Esophagus muscularis mucosa (tissue), 4 donors: ENCODE data around the gene RPL18. TPM values are rescaled to one million over a fixed set of nuclear protein-coding genes. Genes with fewer than 3 reads are reported as not detected.

ENCODE experiments used
- DNase-seq: peaks from one replicate; pipeline ENCODE4 v3.0.0-alpha.2; 2017; ENCODE audit errors: extremely low spot score
- H3K27ac ChIP-seq, 4 donors: fragments of 200-600 bp; sonication (generic); replicated peaks in 1 of 4; 1 replicate in 3 of 4; 2 replicates in 1 of 4; pipeline ENCODE4 v1.5.1; 2016 to 2019; ENCODE audit warnings: mild to moderate bottlenecking in 1 of 4
- H3K27me3 ChIP-seq, 4 donors: fragments of 200-600 bp; sonication (generic); one replicate each; pipeline versions ENCODE4 v1.5.1 to v1.6.0; 2016 to 2019
- H3K36me3 ChIP-seq, 4 donors: fragments of 200-600 bp; sonication (generic); one replicate each; pipeline ENCODE4 v1.5.1; 2016 to 2019
- H3K4me1 ChIP-seq, 4 donors: fragments of 200-600 bp; sonication (generic); one replicate each; pipeline ENCODE4 v1.5.1; 2016 to 2019
- H3K4me3 ChIP-seq, 4 donors: fragments of 200-600 bp; sonication (generic); 1 replicate in 2 of 4; 2 replicates in 2 of 4; pipeline ENCODE4 v1.5.1; 2016 to 2019; ENCODE audit warnings: mild to moderate bottlenecking in 4 of 4, moderate library complexity in 1 of 4
- H3K9me3 ChIP-seq, 4 donors: fragments of 200-600 bp; sonication (generic); 1 replicate in 3 of 4; 2 replicates in 1 of 4; pipeline ENCODE4 v1.5.1; 2016 to 2019
- CTCF ChIP-seq, 3 experiments: fragments of 200-600 bp in 2 of 3; fragments of 450-650 bp in 1 of 3; sonication (generic) in 2 of 3; IDR thresholded peaks; one replicate each; pipeline ENCODE4 v1.5.1; 2017 to 2019; ENCODE audit warnings: antibody characterized with exemption in 3 of 3, mild to moderate bottlenecking in 2 of 3, moderate library complexity in 1 of 3
- EP300 ChIP-seq: sonication (generic); formaldehyde crosslinking; IDR thresholded peaks from one replicate; pipeline ENCODE4 v1.6.1; 2017; ENCODE audit warnings: antibody characterized with exemption
- POLR2A ChIP-seq: fragments of 450-650 bp; IDR thresholded peaks from one replicate; pipeline ENCODE4 v1.6.1; 2017; ENCODE audit warnings: antibody characterized with exemption, moderate library complexity, mild to moderate bottlenecking, low read depth
- POLR2AphosphoS5 ChIP-seq, 2 donors: sonication (generic); formaldehyde crosslinking; IDR thresholded peaks; one replicate each; pipeline ENCODE4 v1.6.1; 2017; ENCODE audit warnings: antibody characterized with exemption in 2 of 2
- WGBS: methylation state at CpG from one replicate; pipeline ENCODE4 v1.1.5; 2018; 5-methylcytosine and 5-hydroxymethylcytosine counted together
- intact Hi-C: fragments of 100-400 bp; cut with DNase I; formaldehyde crosslinking; loops from one replicate; pipeline ENCODE4 v1.15.1; 2023
- total RNA-seq, 4 donors: library from RNA; depleted of rRNA; stranded (reverse); fragments of >200 nt; gene quantifications; one replicate each; pipeline versions ENCODE4 v1.1.0 to v1.2.1, GENCODE V29; 2016

The RPL18 gene
- total RNA-seq, 4 donors from 2014 or later = 1,298 to 2,105 (median 1,742) TPM

DNA sequence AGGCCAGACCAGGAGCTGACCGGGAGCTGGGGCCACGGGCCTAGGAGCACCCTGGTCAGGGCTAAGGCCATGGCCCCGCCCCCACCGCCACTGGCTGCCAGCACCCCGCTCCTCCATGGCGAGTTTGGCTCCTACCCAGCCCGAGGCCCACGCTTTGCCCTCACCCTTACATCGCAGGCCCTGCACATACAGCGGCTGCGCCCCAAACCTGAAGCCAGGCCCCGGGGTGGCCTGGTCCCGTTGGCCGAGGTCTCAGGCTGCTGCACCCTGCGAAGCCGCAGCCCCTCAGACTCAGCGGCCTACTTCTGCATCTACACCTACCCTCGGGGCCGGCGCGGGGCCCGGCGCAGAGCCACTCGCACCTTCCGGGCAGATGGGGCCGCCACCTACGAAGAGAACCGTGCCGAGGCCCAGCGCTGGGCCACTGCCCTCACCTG is 6.9 kb upstream of the RPL18 start:
- peak overlapping the region in 2 of 4 donors; percentile 77 to 80 for H3K27ac ChIP-seq
- H3K36me3 ChIP-seq = peaks cover 0 to 51% (median 22%) of the 10 kb centered on the region in 4 donors
- H3K9me3 ChIP-seq = no peaks in the 10 kb centered on the region
- no peak overlapping the region for H3K4me3 ChIP-seq
- 94% methylated on average over 17 of the region's 30 CpGs for WGBS
- TF ChIP-seq EP300 = no peak
- no peak for TF ChIP-seq POLR2A
- no peak for TF ChIP-seq CTCF (IDR thresholded peaks at IDR 0.05)
- no peak for TF ChIP-seq POLR2AphosphoS5 (IDR thresholded peaks at IDR 0.05)
- intact Hi-C loops = no loop called here
- H3K27me3 ChIP-seq = no peaks in the 10 kb centered on the region
- no peak for DNase-seq
- H3K4me1 ChIP-seq = peaks cover 38 to 69% (median 62%) of the 10 kb centered on the region in 4 donors

DNA sequence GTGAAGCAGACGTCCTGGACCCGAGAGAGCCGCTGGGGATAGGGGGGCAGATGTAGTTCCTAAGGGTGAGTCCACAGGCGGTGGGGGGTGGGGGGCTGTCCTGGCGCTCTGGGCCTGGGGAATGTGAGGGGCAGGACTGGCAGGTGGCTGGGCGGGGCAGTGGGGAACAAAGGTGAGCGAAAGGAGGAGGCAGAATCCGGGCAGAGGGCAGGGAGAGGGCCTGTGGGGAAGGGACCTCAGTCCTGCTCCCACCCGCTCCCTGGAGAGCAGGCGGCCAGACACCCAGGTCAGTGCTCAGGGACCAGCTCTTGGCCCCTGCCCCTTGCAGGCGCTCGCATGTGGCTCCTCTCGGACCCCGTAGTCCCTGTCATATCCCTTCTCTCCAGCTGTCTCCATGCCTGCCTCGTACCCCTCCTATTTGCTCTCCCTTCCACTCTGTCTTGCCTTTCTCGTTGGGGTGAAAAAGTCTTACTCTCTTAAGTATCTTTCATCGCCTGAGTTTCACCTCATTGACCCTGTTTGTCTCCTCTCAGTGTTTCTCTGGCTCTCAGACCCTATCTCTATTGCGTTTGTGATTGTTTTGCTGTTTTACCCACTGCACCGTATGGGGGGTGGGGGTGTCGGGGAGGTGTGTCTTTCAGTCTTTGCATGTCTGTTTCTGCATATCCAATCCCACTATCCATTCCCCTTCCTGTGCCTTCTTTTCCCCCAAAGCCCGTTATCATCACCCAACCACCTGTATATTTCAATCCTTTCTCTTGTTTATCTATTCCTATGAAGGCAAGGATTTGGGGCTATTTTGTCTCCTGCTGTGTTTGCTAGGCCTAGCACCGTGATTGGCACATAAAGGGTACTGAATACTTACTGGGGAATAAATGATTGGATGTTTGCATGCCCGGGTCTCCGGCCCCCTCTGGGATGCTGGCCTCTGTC is 6.1 kb upstream of the RPL18 start:
- Histone ChIP-seq H3K4me1 (peaks cover 32 to 68% (median 59%) of the 10 kb centered on the region in 4 donors), H3K4me3 (peak overlapping the region; percentile 54 to 69 (median 57)), H3K27me3 (no peaks in the 10 kb centered on the region), H3K9me3 (no peaks in the 10 kb centered on the region), H3K27ac (peak overlapping the region; percentile 77 to 95 (median 84)), H3K36me3 (peaks cover 0 to 48% (median 23%) of the 10 kb centered on the region in 4 donors)
- WGBS = 59% methylated on average over 23 of the region's 24 CpGs
- no peak for DNase-seq
- intact Hi-C loops = no loop called here
- TF ChIP-seq POLR2A = no peak
- no peak for TF ChIP-seq EP300
- no peak for TF ChIP-seq POLR2AphosphoS5 (IDR thresholded peaks at IDR 0.05)
- no peak for TF ChIP-seq CTCF (IDR thresholded peaks at IDR 0.05)

DNA sequence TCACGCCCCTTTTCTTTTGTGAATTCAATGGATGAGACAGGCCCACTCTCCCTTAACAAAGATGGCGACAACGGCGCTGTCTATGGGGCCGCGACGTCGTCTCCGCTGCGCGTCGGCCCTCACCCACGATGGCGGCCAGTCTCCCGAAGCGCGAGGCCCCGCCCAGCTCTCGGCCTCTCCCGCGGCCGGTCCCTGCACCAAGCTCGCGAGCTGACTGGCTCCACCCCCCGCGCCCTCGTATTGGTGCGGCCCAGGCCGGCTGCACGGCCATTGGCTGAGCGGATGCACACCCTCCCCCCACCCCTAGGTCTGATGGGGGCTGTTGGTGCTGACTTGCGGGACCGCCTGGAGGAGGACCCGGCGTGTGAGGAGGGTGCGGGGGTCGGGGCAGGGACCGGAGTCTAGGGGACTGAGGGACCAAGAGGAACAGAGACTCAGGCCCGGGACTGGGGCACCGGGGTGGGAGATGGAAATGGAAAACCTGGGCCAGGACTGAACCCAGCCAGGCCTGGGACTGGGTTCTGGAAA is 5.2 kb upstream of the RPL18 start:
- intact Hi-C loops = no loop called here
- no peaks in the 10 kb centered on the region for H3K9me3 ChIP-seq
- no peaks in the 10 kb centered on the region for H3K27me3 ChIP-seq
- TF ChIP-seq EP300 = no peak
- TF ChIP-seq POLR2A = no peak
- peak in 1 of 2 donors; percentile 86 for TF ChIP-seq POLR2AphosphoS5 (IDR thresholded peaks at IDR 0.05)
- no peak for TF ChIP-seq CTCF (IDR thresholded peaks at IDR 0.05)
- H3K36me3 ChIP-seq = peaks cover 0 to 39% (median 23%) of the 10 kb centered on the region in 4 donors
- peaks cover 31 to 65% (median 56%) of the 10 kb centered on the region in 4 donors for H3K4me1 ChIP-seq
- H3K27ac ChIP-seq = peak overlapping the region; percentile 77 to 95 (median 84)
- H3K4me3 ChIP-seq = peak overlapping the region; percentile 54 to 69 (median 57)
- WGBS = 1% methylated on average over 24 of the region's 40 CpGs
- peak; percentile 99 for DNase-seq

DNA sequence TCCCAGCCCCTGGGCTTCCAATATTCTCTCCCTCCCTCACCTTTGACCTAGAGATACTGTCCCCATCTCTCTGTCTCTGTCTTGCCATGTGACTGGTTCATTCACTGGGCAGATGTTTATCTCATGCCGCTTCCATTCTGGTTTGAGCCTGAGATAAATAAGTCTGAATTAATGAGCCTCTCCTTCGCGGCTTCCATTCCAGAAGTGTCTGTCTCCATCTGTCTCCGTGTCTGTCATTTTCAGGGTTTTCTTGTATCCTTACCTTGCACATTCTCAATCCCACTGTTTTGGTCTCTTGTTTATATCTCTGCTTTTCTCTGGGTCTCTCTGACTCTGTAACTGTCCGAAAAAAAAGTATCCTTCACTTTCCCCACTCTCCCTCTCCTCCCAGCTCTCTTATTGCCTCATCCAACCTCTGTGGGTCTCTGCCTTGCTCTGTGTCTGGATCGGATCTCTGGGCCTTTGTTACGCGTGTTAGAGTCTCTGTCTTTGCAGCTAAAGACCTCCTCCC is 4.6 kb upstream of the RPL18 start:
- no peak for TF ChIP-seq EP300
- TF ChIP-seq POLR2A = no peak
- no peak for TF ChIP-seq POLR2AphosphoS5 (IDR thresholded peaks at IDR 0.05)
- TF ChIP-seq CTCF (IDR thresholded peaks at IDR 0.05) = no peak
- WGBS = 5% methylated on average over 8 of the region's 8 CpGs
- H3K27ac ChIP-seq = peak overlapping the region; percentile 77 to 95 (median 82)
- no peak for DNase-seq
- intact Hi-C loops = no loop called here
- no peaks in the 10 kb centered on the region for H3K27me3 ChIP-seq
- peaks cover 0 to 34% (median 23%) of the 10 kb centered on the region in 4 donors for H3K36me3 ChIP-seq
- no peaks in the 10 kb centered on the region for H3K9me3 ChIP-seq
- peaks cover 31 to 60% (median 52%) of the 10 kb centered on the region in 4 donors for H3K4me1 ChIP-seq
- peak overlapping the region; percentile 41 to 60 (median 54) for H3K4me3 ChIP-seq
